Ishikawa (cell line): ENCODE results near the gene PRPF6.

Source experiments
- CEBPB ChIP-seq: IDR thresholded peaks from 2 replicates; pipeline ENCODE4 v1.6.1; 2012
- EGR1 ChIP-seq: IDR thresholded peaks from 2 replicates; pipeline ENCODE4 v1.6.1; 2012
- EP300 ChIP-seq: IDR thresholded peaks from 2 replicates; pipeline ENCODE4 v1.6.1; 2012; ENCODE audit warnings: borderline replicate concordance
- MAX ChIP-seq: IDR thresholded peaks from 2 replicates; pipeline ENCODE4 v1.6.1; 2012
- REST ChIP-seq: IDR thresholded peaks from 2 replicates; pipeline ENCODE4 v1.6.1; 2012; ENCODE audit warnings: low read depth, mild to moderate bottlenecking
- TAF1 ChIP-seq: IDR thresholded peaks from 2 replicates; pipeline ENCODE4 v1.6.1; 2012; ENCODE audit warnings: low read depth, mild to moderate bottlenecking
- TEAD4 ChIP-seq: IDR thresholded peaks from 2 replicates; pipeline ENCODE4 v1.6.1; 2012

- TF ChIP-seq CEBPB (no peak), REST (no peak), MAX (peak; percentile 78), TEAD4 (no peak), EGR1 (no peak), EP300 (no peak; the same call in 1 of the 2 replicates), TAF1 (no peak)
Observed at GRCh38 chr20:63973636-63974401, 7.1 kb upstream of the PRPF6 start.
